ENCODE data around the gene QSOX2. TPM values are rescaled to one million over a fixed set of nuclear protein-coding genes. Genes with fewer than 3 reads are reported as not detected.

Gene QSOX2
- total and polyA plus RNA-seq, 2 experiments from 2014 or later = 9.2 to 29.2 TPM

GRCh38 chr9:136179761-136180160 is 65.9 kb downstream of the QSOX2 start:
- Histone ChIP-seq H3K4me3 (no peak overlapping the region), H3K4me1 (ENCODE audit: insufficient read depth) (no peaks in the 10 kb centered on the region), H3K4me2 (no peak overlapping the region), H4K20me1 (replicated peaks; ENCODE audit: insufficient read depth) (no peaks in the 10 kb centered on the region), H3K27me3 (ENCODE audit: insufficient read depth) (no peaks in the 10 kb centered on the region), H3K36me3 (ENCODE audit: insufficient read depth) (no peaks in the 10 kb centered on the region), H3F3A (replicated peaks; ENCODE audit: low read depth) (no peaks in the 10 kb centered on the region), H2AFZ (no peak overlapping the region), H3K27ac (ENCODE audit: low read depth) (no peak overlapping the region), H3K79me2 (replicated peaks; ENCODE audit: insufficient read depth) (no peaks in the 10 kb centered on the region), H3K9me2 (ENCODE audit: insufficient read depth) (no peaks in the 10 kb centered on the region)
- Mint-ChIP-seq H3K27ac (no peak overlapping the region), H3K27me3 (ENCODE audit: insufficient read depth, low read depth, poor library complexity) (peaks cover 8% of the 10 kb centered on the region), H3K36me3 (ENCODE audit: low read depth) (no peaks in the 10 kb centered on the region), H3K4me3 (no peak overlapping the region), H3K4me1 (peaks cover 8% of the 10 kb centered on the region), H3K9me3 (no peaks in the 10 kb centered on the region)
- TF ChIP-seq EZH2phosphoT487 (IDR thresholded peaks at IDR 0.05; ENCODE audit: unreplicated experiment) = no peak
- TF ChIP-seq JUNB (IDR thresholded peaks at IDR 0.05; ENCODE audit: unreplicated experiment) = no peak
- no peak for DNase-seq (ENCODE audit: low spot score)
- ATAC-seq = no peak

- DNase-seq (ENCODE audit: low spot score) (no peak), ATAC-seq (peak; percentile 36)
- no peak overlapping the region for H3K4me3 Mint-ChIP-seq
- Histone ChIP-seq H3K4me3 (no peak overlapping the region), H4K20me1 (replicated peaks; ENCODE audit: insufficient read depth) (no peaks in the 10 kb centered on the region), H3K36me3 (ENCODE audit: insufficient read depth) (no peaks in the 10 kb centered on the region), H3K4me1 (ENCODE audit: insufficient read depth) (no peaks in the 10 kb centered on the region), H3K79me2 (replicated peaks; ENCODE audit: insufficient read depth) (no peaks in the 10 kb centered on the region), H3K27me3 (ENCODE audit: insufficient read depth) (no peaks in the 10 kb centered on the region), H3F3A (replicated peaks; ENCODE audit: low read depth) (no peaks in the 10 kb centered on the region), H3K4me2 (no peak overlapping the region), H3K27ac (ENCODE audit: low read depth) (no peak overlapping the region), H3K9me2 (ENCODE audit: insufficient read depth) (no peaks in the 10 kb centered on the region), H2AFZ (no peak overlapping the region)
- H3K4me1 Mint-ChIP-seq = peaks cover 5% of the 10 kb centered on the region; the same call in 2 of the 3 replicates
- no peaks in the 10 kb centered on the region for H3K36me3 Mint-ChIP-seq (ENCODE audit: low read depth)
- H3K27ac Mint-ChIP-seq = no peak overlapping the region
- H3K9me3 Mint-ChIP-seq = no peaks in the 10 kb centered on the region
- H3K27me3 Mint-ChIP-seq (ENCODE audit: insufficient read depth, low read depth, poor library complexity) = peaks cover 8% of the 10 kb centered on the region
- TF ChIP-seq STAT1 (IDR thresholded peaks at IDR 0.05; ENCODE audit: unreplicated experiment) = no peak
- no peak for TF ChIP-seq ETS1 (IDR thresholded peaks at IDR 0.05)
- TF ChIP-seq EZH2phosphoT487 (IDR thresholded peaks at IDR 0.05; ENCODE audit: unreplicated experiment) = no peak
- TF ChIP-seq ZNF462 (CRISPR knock-in tag; IDR thresholded peaks at IDR 0.05) = no peak
- no peak for TF ChIP-seq CTCF (conservative IDR thresholded peaks at IDR 0.05; ENCODE audit: low read depth in 2 of 2)
- no peak for TF ChIP-seq ZNF114 (CRISPR knock-in tag; IDR thresholded peaks at IDR 0.05)
Observed at GRCh38 chr9:136179101-136179616, 66.5 kb downstream of the QSOX2 start.
